HuH-7.5 (cell line): ENCODE measurements around the gene PRODH2.
"Not testable (repeated sequence)": the region's sequence is repeated elsewhere in the genome, so short reads cannot be mapped to it uniquely, and the experiment has no call there.

Experiments used
- DNase-seq: peaks from one replicate; pipeline ENCODE4 v3.0.0; 2011; ENCODE audit warnings: low spot score

PRODH2 gene

DNA sequence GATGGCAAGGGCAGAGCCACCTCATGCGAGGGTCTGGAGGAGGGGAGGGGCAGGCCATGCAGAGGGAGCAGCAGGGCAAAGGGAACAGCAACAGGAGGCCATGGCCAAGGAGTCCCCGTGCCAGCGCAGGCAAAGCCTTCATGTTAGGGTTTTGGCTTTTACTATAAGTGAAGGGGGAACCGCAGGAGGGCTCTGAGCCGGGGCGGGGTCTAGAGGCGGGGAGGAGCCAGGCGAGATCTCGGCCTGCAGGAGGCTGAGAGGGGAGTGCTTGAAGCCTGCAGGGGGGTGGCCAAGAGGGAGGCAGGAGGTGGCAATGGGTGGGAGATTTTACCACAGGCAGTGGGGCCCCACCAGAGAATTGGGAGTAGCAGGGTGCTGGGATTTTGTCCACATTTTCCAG is 31.0 kb downstream of the PRODH2 start:
- no peak for DNase-seq

DNA sequence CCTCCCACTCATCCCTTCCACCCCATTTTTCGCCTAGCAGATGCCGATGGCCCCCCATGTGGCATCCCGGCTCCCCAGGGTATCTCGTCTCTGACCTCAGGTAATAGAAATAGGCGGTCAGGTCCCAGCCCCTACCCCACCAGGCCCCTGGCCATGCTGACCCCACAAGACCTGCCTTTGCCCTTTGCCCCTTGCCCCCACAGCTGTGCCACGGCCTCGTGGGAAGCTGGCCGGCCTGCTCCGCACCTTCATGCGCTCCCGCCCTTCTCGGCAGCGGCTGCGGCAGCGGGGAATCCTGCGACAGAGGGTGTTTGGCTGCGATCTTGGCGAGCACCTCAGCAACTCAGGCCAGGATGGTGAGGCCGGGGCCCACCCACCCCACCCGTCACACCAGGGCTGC is 31.9 kb downstream of the PRODH2 start:
- DNase-seq: no peak

DNA sequence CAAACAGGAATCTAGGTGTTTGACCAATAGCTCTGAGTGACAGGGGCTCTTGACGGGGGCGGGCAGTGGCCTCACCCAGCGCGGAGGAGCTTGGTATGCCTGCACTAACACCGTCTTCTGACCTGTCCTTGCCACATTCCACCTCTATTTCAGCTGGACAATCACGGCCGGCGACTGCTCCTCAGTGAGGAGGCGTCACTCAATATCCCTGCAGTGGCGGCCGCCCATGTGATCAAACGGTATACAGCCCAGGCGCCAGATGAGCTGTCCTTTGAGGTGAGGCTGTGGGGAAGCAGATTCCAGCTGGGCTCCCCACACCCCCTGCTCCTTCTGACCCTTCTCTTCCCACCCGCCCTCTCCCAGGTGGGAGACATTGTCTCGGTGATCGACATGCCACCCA is 32.6 kb downstream of the PRODH2 start:
- no peak for DNase-seq

DNA sequence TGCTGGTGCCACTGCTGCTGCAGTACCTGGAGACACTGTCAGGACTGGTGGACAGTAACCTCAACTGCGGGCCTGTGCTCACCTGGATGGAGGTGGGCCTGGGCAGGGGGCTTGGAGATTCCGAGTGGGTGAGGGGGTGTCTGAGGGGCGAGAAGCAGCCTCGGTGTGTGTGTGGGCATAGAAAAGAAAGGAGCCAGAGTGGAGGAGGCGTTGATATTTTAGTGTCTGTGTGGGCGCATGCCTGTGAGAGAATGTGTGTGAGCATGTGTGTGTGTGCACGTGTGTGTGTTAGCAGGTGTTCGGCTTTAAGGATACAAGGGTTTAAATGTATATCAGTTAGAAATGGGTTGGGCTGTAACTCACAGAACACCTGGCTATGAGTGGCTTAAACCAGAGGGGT is 33.6 kb downstream of the PRODH2 start:
- DNase-seq: no peak

DNA sequence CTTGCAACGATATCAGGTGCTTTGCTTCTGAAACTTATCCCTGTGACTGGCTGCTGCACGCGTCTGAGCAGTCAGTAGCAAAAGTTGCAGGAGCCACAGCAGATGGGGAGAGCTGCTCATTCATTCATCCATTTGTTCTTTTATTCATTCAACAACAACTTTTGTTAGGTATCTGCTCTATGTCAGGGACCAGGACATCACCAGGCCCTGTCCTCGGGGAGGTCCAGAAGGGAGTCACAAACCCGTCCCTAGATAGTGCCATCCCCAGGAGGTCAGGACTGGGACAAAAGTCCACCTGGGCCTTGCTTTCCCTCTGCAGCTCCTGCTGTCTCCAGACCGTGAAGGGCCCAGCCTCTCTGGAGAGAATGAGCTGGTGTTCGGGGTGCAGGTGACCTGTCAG is 34.7 kb downstream of the PRODH2 start:
- DNase-seq: no peak

DNA sequence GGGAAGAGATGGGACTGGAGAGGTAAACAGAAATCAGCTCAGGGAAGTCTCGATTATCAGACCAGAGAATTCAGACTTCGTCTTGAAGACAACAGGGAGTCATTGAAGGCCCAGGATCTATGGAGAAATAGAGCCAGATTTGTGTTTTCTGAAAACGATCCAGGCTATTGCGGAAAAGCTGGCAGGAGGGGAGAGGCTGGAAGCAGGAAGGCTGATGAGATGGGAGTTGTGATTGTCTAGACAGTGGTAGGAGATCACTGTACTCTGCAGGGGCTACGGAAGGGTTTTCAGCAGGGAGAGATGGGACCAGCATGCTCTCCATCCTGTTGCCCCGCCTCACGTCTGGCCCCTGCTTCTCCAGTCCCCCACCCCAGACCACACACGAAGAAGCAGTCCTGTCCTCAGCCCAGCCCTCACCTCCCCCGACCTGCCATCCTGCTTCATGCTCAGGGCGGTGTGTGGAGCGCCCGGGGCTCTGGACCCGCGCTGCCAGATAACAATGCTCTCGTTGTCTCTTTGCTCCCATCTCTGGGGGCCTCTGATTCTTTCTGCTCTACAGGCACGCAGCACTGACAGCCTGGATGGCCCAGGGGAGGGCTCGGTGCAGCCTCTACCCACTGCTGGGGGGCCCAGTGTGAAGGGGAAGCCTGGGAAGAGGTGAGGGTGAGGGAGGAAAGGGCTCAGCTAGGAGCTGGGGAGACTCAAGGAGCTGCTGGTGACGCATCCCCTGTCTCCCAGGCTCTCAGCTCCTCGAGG is 35.4 kb downstream of the PRODH2 start:
- no peak for DNase-seq

DNA sequence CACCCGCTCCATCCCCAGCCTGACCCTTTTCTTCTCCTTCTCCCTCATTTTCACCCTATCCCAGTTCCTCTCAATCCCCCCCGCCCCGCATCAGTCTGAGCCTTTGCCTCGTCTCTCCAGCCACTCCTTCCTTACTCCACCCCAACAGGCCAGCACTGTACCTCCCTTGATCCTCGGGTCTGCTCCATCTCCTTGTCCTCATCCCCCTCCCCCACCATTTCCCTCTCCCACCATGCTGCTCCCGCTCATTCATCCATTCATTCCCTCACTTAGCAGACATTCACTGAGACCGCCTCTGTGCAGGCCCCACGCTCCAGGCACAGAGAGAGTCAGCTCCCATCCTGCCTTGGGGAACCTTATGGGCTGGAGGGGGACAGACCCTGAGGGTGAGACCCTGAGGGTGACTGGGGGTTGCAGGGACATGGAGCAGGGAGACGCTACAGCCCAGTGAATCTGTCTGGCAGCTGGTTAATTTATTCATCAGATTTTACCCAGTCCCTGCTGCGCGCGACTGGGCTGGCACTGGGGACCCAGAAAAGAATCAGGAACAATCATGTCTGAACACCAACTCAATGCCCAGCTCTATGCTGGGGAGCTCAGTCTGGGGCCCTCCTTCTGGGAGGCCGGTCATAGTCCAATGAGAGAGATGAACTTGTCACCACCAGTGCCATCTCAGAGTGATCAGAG is 36.4 kb downstream of the PRODH2 start:
- DNase-seq: no peak

DNA sequence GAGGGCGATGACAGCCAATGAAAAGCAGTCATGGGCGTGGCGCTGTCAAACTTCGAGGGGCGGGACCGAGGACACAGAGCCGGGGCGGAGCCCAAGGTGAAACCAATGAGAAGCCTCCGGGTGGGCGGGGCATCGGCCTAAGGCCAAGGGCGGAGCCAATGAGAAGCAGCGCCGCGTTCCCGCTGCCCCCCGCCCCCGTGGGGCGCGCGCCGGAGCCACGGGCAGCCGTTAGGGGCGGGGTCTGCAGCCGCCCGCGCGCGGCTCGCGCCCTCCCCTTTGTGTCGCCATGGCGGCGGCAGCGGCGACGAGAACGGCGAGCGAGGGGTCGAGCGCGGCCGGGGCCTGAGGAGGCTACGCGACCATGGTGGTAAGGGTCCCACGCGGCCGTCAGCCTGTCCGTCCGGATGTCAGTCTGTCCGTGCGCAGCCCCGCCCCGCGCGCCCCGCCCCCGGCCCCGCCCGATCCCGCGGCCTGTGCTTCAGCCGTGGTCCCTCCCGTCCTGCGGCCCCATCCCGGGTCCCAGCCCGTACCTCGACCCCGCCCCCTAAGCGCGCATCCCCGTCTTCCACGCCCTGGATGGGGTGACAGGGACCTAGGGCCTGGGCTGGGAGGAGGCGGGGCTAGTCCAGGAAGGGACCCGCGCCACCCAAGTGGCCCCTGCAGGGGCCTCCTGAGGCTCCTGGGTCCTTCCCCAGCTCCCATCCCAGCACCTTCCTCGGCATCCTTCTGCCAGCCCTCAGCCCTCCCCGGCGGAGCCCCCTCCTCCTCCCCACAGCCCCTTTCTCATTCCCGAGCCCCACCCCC is 37.1 kb downstream of the PRODH2 start, which contains the start of gene ARHGAP33:
ARHGAP33 (plus strand) TSS at position 267 of the 804 bp plus-strand sequence; CDS start at position 362, 95 bp downstream.
- peak; percentile 98 for DNase-seq

DNA sequence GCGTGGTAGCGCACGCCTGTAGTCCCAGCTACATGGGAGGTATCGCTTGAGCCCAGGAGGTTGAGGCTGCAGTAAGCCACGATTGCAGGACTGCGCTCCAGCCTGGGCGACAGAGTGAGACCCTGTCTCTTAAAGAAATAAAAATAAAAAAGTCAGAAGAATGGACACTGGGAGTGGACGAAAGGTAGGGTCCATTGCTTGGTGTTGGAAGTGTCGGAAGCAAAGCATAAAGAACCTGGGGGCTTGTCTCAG is 37.7 kb downstream of the PRODH2 start:
- no peak for DNase-seq

DNA sequence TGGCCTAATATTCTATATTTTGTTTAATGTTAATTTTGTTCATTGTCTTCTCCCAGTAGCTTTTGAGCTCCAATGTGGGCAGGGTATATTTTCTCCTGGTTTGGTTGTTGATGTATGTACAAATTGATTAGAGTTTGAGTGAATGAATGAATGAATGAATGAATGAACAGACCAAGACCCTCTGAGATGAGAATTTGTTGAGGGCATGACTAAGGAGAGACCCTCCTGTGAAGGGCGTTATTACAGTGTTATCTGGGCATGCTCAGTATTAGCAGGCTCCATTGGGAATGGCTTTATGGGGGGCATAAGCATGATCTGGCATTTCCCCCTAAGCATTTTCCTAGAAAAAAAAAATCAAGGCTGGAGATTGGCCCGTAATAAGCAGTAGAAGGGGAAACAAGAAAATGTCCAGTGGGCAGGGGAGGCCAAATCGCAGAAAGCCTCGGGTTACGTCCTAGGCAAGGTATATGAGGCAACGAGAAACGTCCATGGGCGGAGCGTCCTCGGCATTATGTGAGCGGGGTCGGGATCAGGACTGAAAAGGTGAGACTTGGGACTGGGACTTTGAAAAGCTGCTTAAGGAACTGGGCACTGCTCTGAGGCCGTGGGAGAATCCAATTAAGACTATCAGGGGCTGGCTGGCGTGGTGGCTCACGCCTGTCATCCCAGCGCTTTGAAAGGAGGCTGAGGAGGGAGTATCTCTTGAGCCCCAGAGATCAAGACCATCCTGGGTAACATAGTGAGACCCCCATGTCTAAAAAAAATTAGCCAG is 38.2 kb downstream of the PRODH2 start:
- no peak for DNase-seq

DNA sequence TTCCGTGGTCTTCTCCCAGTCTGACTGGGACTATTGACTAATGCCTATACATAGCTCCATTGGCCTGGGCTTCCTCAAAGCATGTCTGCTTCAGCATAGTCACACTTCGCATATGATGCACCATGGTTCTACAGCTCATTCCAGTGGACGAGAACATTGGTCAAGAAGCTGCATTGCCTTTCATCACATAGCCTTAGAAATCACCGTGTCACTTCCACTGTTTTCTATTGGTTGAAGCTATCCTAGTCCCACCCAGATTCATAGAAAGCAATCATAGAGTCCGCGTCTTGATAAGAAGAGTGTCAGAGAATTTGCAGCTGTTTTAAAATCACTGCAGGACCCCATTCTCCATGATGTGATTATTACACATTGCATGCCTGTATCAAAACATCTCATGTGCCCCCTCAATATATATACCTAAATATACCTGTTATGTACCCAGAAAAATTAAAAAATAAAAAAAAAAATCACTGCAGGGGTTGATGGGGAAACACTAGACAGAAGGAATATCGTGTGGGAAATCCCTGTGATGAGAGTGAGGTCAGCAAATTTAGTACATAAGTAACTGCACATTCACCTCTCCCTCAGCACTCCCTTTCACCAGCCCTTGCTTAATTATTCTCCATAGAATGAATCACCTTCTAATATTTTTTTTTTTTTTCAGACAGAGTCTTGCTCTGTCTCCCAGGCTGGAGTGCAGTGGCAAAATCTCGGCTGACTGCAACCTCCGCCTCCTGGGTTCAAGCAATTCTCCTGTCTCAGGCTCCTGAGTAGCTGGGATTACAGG is 39.4 kb downstream of the PRODH2 start:
- no peak for DNase-seq

DNA sequence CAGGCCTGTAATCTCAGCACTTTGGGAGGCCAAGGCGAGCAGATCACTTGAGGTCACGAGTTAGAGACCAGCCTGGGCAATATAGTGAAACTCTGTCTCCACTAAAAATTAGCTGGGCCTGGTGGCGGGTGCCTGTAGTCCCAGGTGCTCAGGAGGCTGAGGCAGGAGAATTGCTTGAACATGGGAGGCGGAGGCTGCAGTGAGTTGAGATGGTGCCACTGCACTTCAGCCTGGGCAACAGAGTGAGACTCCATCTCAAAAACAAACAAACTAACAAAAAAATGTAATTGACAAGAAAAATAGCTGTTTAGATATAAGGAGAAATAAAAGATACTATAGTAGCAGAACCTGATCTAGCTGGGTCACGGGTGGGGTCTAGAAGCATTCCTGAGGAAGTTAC is 40.3 kb downstream of the PRODH2 start:
- not testable (repeated sequence) for DNase-seq

DNA sequence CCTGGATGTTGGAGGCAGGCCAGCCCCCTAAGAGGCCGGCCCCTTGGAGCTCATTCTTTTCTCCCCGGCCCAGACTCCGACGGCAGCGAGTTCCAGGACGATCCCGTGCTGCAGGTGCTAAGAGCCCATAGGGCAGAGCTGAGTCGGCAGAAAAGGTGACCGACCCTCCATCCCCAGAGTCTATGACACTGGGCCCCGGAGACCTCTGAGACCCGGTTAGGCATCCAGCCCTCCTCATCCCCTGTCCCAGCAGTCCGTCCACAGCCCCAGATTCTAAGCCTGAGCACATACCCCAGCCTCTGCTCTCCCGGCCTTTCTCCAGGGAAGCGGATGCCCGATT is 44.6 kb downstream of the PRODH2 start:
- no peak for DNase-seq

DNA sequence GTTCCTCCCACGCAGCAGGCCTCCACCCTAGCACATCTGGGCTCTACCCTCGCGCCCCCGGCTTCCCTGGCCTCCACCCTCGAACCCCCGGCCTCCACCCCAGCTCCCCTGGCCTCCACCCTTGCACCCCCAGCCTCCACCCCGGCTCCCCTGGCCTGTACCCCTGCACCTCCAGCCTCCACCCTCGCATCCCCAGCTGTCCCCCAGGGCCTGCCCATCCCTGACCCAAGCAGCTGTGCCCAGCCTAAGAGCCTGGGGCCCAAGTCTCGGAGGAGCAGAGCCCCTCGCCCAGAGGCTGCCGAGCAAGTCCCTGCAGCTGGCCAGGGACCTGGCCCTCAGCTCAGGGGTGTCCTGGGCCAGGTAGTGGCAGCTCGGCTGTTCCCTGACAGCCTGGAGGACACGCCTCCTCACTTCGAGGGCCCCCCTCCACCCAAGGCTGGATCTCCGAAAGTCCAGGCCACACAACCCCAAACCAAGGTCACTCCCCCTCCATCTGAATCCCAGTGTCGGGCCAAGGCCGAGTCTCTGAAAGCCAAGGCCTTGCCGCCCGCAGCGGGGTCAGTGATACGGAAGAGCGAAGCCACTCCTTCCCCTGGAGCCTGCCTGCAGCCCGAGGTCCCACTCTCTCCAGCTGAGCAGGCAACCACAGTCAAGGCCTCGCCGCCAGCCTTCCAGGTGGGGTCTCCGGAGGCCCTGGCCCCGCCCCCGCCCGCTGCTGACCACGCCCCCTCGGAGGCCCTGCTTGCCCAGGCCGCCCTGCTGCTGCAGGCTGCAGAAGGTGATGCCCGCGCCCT is 45.2 kb downstream of the PRODH2 start:
- DNase-seq: no peak

DNA sequence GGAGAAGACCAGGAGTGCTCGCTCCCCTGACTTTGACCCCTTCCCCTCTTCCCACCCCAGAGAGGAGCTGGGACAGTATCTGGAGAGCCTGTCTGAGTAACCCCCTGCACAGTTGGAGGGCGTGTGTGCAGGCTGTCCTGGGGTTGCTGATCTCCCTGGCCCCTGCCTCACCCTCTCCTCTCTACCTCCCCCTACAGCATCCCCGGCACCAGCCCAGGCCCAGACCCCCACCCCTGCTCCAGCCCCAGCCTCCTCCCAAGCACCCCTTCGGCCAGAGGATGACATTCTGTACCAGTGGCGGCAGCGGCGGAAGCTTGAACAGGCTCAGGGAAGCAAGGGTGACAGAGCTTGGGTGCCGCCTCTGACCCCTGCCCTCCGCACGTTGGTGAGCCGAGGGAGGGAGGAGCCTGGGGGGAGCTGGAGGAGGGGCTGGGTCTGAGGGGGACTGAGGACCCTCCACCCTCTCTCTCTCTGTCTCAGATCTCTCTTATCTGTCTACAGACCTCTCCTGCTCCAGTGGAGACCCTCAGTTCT is 46.0 kb downstream of the PRODH2 start:
- no peak for DNase-seq

DNA sequence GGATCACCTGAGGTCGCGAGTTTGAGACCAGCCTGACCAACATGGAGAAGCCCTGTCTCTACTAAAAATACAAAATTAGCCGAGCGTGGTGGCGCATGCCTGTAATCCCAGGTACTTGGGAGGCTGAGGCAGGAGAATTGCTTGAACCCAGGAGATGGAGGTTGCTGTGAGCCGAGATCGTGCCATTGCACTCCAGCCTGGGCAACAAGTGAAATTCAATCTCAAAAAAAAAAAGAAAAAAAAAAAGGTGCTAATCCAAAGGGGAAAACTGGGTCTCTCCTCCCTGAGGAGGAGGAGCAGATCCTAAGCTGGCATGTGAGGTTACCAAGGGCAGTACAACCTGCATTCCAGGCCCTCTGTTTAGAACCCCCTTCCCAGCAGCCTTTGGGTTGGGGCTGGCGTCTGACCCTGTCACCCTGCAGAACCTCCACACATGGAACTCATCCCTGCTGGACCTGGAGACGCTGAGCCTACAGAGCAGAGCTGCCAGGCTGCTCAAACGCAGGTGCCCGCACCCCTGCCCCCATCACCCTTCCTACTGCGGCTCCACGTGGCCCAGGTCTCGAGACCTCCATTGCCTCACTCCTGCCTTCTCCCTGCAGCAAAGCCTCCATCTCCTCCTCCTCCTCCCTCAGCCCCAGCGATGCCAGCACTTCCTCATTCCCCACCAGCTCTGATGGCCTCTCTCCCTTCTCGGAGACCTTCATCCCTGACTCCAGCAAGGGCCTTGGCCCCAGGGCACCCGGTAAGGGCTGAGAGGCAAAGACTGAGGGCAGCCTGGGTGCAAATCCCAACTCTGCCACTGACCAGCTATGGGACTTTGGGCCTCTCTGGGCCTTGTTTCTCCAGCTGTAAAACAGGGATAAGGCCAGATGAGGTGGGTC is 48.0 kb downstream of the PRODH2 start:
- DNase-seq: no peak

DNA sequence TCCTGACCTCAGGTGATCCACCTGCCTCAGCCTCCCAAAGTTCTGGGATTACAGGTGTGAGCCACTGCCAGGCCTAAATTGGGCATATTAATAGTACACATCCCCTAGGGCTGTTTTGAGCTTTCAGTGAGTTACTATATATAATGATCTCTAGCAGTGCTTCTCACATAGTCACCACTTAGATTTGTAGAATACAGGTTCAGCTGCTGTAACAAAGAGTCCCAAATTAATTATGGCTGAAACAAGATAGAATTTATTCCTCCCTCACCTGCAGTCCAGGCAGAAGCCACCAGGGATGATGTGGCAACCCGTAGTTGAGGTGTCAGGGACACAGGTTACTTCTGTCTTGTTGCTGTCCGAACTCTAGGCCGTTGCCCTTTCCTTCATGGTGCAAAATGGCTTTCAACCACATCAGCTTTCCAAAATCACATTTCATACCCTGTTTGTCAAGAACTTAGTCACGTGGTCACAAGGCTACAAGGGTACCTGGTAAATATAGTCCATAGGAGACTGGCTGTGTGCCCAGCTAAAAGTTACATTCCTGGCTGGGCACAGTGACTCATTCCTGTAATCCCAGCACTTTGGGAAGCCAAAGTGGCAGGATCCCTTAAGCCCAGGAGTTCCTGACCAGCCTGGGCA is 51.8 kb downstream of the PRODH2 start:
- DNase-seq: no peak

DNA sequence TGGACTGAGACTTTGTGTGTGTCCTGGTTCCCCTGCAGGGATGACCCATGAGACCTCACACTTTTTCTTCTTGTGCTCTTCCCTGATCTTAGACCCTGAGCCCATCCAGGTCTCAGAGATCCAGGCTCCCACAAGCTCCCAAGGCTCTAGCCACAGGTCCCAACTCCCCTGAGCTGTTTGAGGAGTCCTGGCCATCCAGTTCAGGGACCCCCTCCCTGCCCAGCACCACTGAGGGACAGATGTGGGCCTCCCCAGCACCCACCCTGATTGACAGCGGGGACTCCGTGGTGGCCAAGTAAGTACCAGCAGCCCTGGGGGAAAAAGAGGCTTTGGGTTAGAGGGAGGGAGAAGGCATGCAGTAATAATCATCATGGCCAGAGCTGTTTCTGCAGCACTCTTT is 52.9 kb downstream of the PRODH2 start:
- no peak for DNase-seq
